Neuronal stem cell (in vitro differentiated cells): ENCODE data around the gene CD44.

Experiments
- DNase-seq: peaks from one replicate; pipeline ENCODE4 v3.0.0-alpha.2; 2013; ENCODE audit warnings: low spot score
- H2AFZ ChIP-seq: one replicate; pipeline ENCODE4 v1.6.1; 2013; ENCODE audit warnings: mild to moderate bottlenecking, low read length, inconsistent platforms
- H2AK5ac ChIP-seq: 2 replicates; pipeline ENCODE4 v1.6.1; 2013; ENCODE audit warnings: low read depth, mild to moderate bottlenecking, inconsistent platforms, low read length, moderate library complexity, mixed read lengths
- H2BK120ac ChIP-seq: 2 replicates; pipeline ENCODE4 v1.6.1; 2013; ENCODE audit warnings: low read depth, mild to moderate bottlenecking, inconsistent platforms, low read length, moderate library complexity, mixed read lengths
- H2BK12ac ChIP-seq: one replicate; pipeline ENCODE4 v1.6.1; 2013; ENCODE audit warnings: low read length, inconsistent platforms
- H2BK15ac ChIP-seq: 2 replicates; pipeline ENCODE4 v1.6.1; 2013; ENCODE audit warnings: mild to moderate bottlenecking, low read length, inconsistent platforms, mixed read lengths
- H2BK5ac ChIP-seq: one replicate; pipeline ENCODE4 v1.6.1; 2013; ENCODE audit warnings: inconsistent platforms, mild to moderate bottlenecking, low read length, moderate library complexity
- H3K14ac ChIP-seq: one replicate; pipeline ENCODE4 v1.6.1; 2013; ENCODE audit warnings: low read length, inconsistent platforms
- H3K18ac ChIP-seq: 2 replicates; pipeline ENCODE4 v1.6.1; 2013; ENCODE audit warnings: low read length, inconsistent platforms
- H3K23ac ChIP-seq: 2 replicates; pipeline ENCODE4 v1.6.1; 2013; ENCODE audit warnings: low read depth, mild to moderate bottlenecking, mixed read lengths, low read length, inconsistent platforms; ENCODE audit not compliant: poor library complexity
- H3K27ac ChIP-seq: replicated peaks from 3 replicates; pipeline ENCODE4 v1.5.1; 2013; ENCODE audit warnings: low read length, inconsistent platforms
- H3K27me3 ChIP-seq, 3 experiments: 2 replicates each; pipeline ENCODE4 v1.6.1; 2013; ENCODE audit warnings: low read length in 3 of 3, mild to moderate bottlenecking in 2 of 3, inconsistent platforms in 1 of 3, low read depth in 1 of 3, mixed read lengths in 1 of 3, moderate library complexity in 1 of 3; ENCODE audit not compliant: control insufficient read depth in 3 of 3, insufficient read depth in 3 of 3
- H3K36me3 ChIP-seq, 2 donors: replicated peaks in 1 of 2; 2 replicates each; pipeline ENCODE4 v1.6.1; 2013; ENCODE audit warnings: low read length in 2 of 2; ENCODE audit not compliant: control insufficient read depth in 2 of 2, insufficient read depth in 2 of 2
- H3K4ac ChIP-seq: 2 replicates; pipeline ENCODE4 v1.6.1; 2013; ENCODE audit warnings: inconsistent platforms, mild to moderate bottlenecking, low read length, moderate library complexity
- H3K4me1 ChIP-seq, 2 donors: 1 replicate in 1 of 2; 2 replicates in 1 of 2; pipeline ENCODE4 v1.6.1; 2013; ENCODE audit warnings: low read length in 2 of 2, low read depth in 1 of 2; ENCODE audit not compliant: control insufficient read depth in 2 of 2, insufficient read depth in 1 of 2
- H3K4me2 ChIP-seq: one replicate; pipeline ENCODE4 v1.6.1; 2013; ENCODE audit warnings: mild to moderate bottlenecking, low read length, inconsistent platforms; ENCODE audit not compliant: insufficient read depth, poor library complexity, severe bottlenecking
- H3K4me3 ChIP-seq, 2 donors: 2 replicates each; pipeline ENCODE4 v1.5.1; 2013; ENCODE audit warnings: low read length in 2 of 2, mild to moderate bottlenecking in 2 of 2, inconsistent platforms in 1 of 2, moderate library complexity in 1 of 2
- H3K79me1 ChIP-seq: one replicate; pipeline ENCODE4 v1.6.1; 2013; ENCODE audit warnings: low read depth, mild to moderate bottlenecking, inconsistent platforms, low read length, moderate library complexity
- H3K9ac ChIP-seq: one replicate; pipeline ENCODE4 v1.6.1; 2013; ENCODE audit warnings: mild to moderate bottlenecking, low read depth, low read length, inconsistent platforms; ENCODE audit not compliant: poor library complexity
- H3K9me3 ChIP-seq, 2 donors: replicated peaks in 1 of 2; 2 replicates each; pipeline versions ENCODE3 to v1.6.1; 2013; ENCODE audit warnings: low read length in 2 of 2, mild to moderate bottlenecking in 2 of 2, inconsistent platforms in 1 of 2, low read depth in 1 of 2, mixed read lengths in 1 of 2, moderate library complexity in 1 of 2; ENCODE audit not compliant: control insufficient read depth in 2 of 2, insufficient read depth in 1 of 2
- H4K8ac ChIP-seq: one replicate; pipeline ENCODE4 v1.6.1; 2013; ENCODE audit warnings: low read depth, mild to moderate bottlenecking, inconsistent platforms, low read length, moderate library complexity
- H4K91ac ChIP-seq: one replicate; pipeline ENCODE4 v1.6.1; 2013; ENCODE audit warnings: low read length, low read depth, mild to moderate bottlenecking, inconsistent platforms; ENCODE audit not compliant: poor library complexity
- WGBS, 2 donors: extraction: QIAGEN DNeasy Blood & Tissue Kit; methylation state at CpG; one replicate each; pipeline ENCODE4 v1.1.7; 2013; ENCODE audit warnings: missing lambda C conversion rate in 2 of 2, mixed read lengths in 1 of 2; ENCODE audit not compliant: insufficient read length in 2 of 2, insufficient replicate concordance in 1 of 2; ENCODE audit errors: extremely low coverage in 2 of 2; 5-methylcytosine and 5-hydroxymethylcytosine counted together

Gene CD44

DNA sequence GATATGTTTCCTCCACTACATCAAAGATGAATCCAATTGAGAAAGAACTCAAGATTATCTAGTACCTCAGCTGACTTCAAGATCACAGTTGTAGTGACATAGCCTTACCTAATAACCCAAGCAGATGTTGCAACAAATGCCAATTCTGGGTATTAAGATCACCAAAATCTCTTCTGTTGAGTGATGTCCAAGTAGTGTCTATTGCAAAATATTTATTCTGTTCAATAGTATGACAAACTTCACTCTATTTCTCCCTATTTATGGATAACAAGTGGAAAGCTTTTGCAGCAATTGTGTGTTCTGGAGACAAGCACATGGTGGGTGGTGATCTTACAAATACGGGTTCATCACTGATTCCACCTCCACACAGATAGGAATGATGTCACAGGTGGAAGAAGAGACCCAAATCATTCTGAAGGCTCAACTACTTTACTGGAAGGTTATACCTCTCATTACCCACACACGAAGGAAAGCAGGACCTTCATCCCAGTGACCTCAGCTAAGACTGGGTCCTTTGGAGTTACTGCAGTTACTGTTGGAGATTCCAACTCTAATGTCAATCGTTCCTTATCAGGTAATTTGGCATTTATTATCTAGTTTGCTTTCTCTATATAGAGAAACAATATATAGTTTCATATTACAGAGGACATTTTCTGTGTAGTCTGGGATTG lies 72.0 kb downstream of the CD44 start:
- no peak overlapping the region for H2BK12ac ChIP-seq
- no peak overlapping the region for H2BK5ac ChIP-seq
- no peak overlapping the region for H3K4me3 ChIP-seq
- no peaks in the 10 kb centered on the region for H3K27me3 ChIP-seq
- no peaks in the 10 kb centered on the region for H3K79me1 ChIP-seq
- H4K8ac ChIP-seq, result no peak overlapping the region
- no peak overlapping the region for H3K4me2 ChIP-seq
- no CpG with 5 or more reads among the region's 3 CpGs for WGBS, 2 donors
- H2BK120ac ChIP-seq, result no peak overlapping the region
- H3K4me1 ChIP-seq, result no peaks in the 10 kb centered on the region
- H3K23ac ChIP-seq, result no peak overlapping the region
- H4K91ac ChIP-seq, result no peak overlapping the region
- no peak overlapping the region for H3K18ac ChIP-seq
- H2BK15ac ChIP-seq, result no peak overlapping the region
- no peak overlapping the region for H3K27ac ChIP-seq
- no peak overlapping the region for H3K9ac ChIP-seq
- H3K4ac ChIP-seq, result no peak overlapping the region
- no peak overlapping the region for H3K14ac ChIP-seq
- no peak overlapping the region for H2AFZ ChIP-seq
- DNase-seq, result no peak
- no peaks in the 10 kb centered on the region for H3K9me3 ChIP-seq
- H2AK5ac ChIP-seq, result no peak overlapping the region
- H3K36me3 ChIP-seq, result no peaks in the 10 kb centered on the region

GRCh38 chr11:35211952-35212351 lies 73.0 kb downstream of the CD44 start:
- Histone ChIP-seq H3K27ac (no peak overlapping the region), H3K4me1 (no peaks in the 10 kb centered on the region), H3K23ac (no peak overlapping the region), H2BK120ac (no peak overlapping the region), H3K4me3 (no peak overlapping the region), H3K27me3 (no peaks in the 10 kb centered on the region), H2BK12ac (no peak overlapping the region), H4K91ac (no peak overlapping the region), H3K14ac (no peak overlapping the region), H3K18ac (no peak overlapping the region), H3K9me3 (no peaks in the 10 kb centered on the region), H3K79me1 (no peaks in the 10 kb centered on the region), H3K4me2 (no peak overlapping the region), H3K9ac (no peak overlapping the region), H2AK5ac (no peak overlapping the region), H2AFZ (no peak overlapping the region), H3K4ac (no peak overlapping the region), H3K36me3 (no peaks in the 10 kb centered on the region), H2BK5ac (no peak overlapping the region), H2BK15ac (no peak overlapping the region), H4K8ac (no peak overlapping the region)
- WGBS, 2 donors, result no CpG with 5 or more reads among the region's 3 CpGs
- no peak for DNase-seq

GRCh38 chr11:35214226-35214770 lies 75.3 kb downstream of the CD44 start:
- Histone ChIP-seq H2AK5ac (no peak overlapping the region), H3K14ac (no peak overlapping the region), H4K91ac (no peak overlapping the region), H3K4me3 (no peak overlapping the region), H3K4ac (no peak overlapping the region), H3K18ac (no peak overlapping the region), H2AFZ (no peak overlapping the region), H3K4me1 (no peaks in the 10 kb centered on the region), H3K23ac (no peak overlapping the region), H3K36me3 (no peaks in the 10 kb centered on the region), H3K27ac (no peak overlapping the region), H2BK12ac (no peak overlapping the region), H3K27me3 (no peaks in the 10 kb centered on the region), H3K9ac (no peak overlapping the region), H2BK5ac (no peak overlapping the region), H2BK120ac (no peak overlapping the region), H3K79me1 (no peaks in the 10 kb centered on the region), H2BK15ac (no peak overlapping the region), H3K9me3 (no peaks in the 10 kb centered on the region), H4K8ac (no peak overlapping the region), H3K4me2 (no peak overlapping the region)
- no peak for DNase-seq
- no CpG with 5 or more reads among the region's 2 CpGs for WGBS, 2 donors

GRCh38 chr11:35214792-35215193 lies 75.8 kb downstream of the CD44 start:
- Histone ChIP-seq H3K27ac (no peak overlapping the region), H4K8ac (no peak overlapping the region)
- no CpG with 5 or more reads among the region's 1 CpG for WGBS, 2 donors

More at GRCh38 chr11:35214792-35215193, 75.8 kb downstream of the CD44 start:
- Histone ChIP-seq H3K4me2 (no peak overlapping the region), H2AK5ac (no peak overlapping the region), H3K4me3 (no peak overlapping the region), H2BK120ac (no peak overlapping the region), H2BK5ac (no peak overlapping the region), H3K36me3 (no peaks in the 10 kb centered on the region), H3K79me1 (no peaks in the 10 kb centered on the region), H2AFZ (no peak overlapping the region), H3K14ac (no peak overlapping the region), H3K18ac (no peak overlapping the region), H3K9me3 (no peaks in the 10 kb centered on the region), H3K27me3 (no peaks in the 10 kb centered on the region), H2BK15ac (no peak overlapping the region), H3K4me1 (no peaks in the 10 kb centered on the region), H2BK12ac (no peak overlapping the region), H3K23ac (no peak overlapping the region), H4K91ac (no peak overlapping the region), H3K4ac (no peak overlapping the region), H3K9ac (no peak overlapping the region)
- no peak for DNase-seq
